GM19455 (cell line): Measurements from ENCODE around the gene C16orf89.
A peak's percentile ranks its signal among the peaks of the same experiment; 100 is the strongest.
"Not testable (repeated sequence)": the region's sequence is repeated elsewhere in the genome, so short reads cannot be mapped to it uniquely, and the experiment has no call there.

Source experiments
- ATAC-seq: cut with Tn5 transposase; IDR thresholded peaks from one replicate; pipeline ENCODE4 v1.9.1; 2021; ENCODE audit not compliant: unreplicated experiment

C16orf89 gene

GRCh38 chr16:5084802-5085201, 19.0 kb upstream of the C16orf89 start:
- not testable (repeated sequence) for ATAC-seq

- not testable (repeated sequence) for ATAC-seq
Measured at GRCh38 chr16:5084099-5084731, 18.5 kb upstream of the C16orf89 start.

- ATAC-seq, result not testable (repeated sequence)
Measured at GRCh38 chr16:5083646-5084045, 17.9 kb upstream of the C16orf89 start.

GRCh38 chr16:5080996-5081395, 15.2 kb upstream of the C16orf89 start:
- ATAC-seq, result not testable (repeated sequence)

- ATAC-seq, result not testable (repeated sequence)
Measured at GRCh38 chr16:5080461-5080860, 14.7 kb upstream of the C16orf89 start.

GRCh38 chr16:5078626-5079025, 12.9 kb upstream of the C16orf89 start:
- no peak for ATAC-seq

GRCh38 chr16:5077304-5077703, 11.5 kb upstream of the C16orf89 start:
- no peak for ATAC-seq

GRCh38 chr16:5075637-5076036, 9.9 kb upstream of the C16orf89 start:
- no peak for ATAC-seq

GRCh38 chr16:5073771-5074170, 8.0 kb upstream of the C16orf89 start:
- ATAC-seq, result not testable (repeated sequence)

GRCh38 chr16:5073279-5073629, 7.5 kb upstream of the C16orf89 start:
- ATAC-seq, result no peak

- ATAC-seq, result no peak
Measured at GRCh38 chr16:5072334-5073278, 6.8 kb upstream of the C16orf89 start.

GRCh38 chr16:5071681-5072333, 6.1 kb upstream of the C16orf89 start, which contains the start of gene ALG1:
Gene ALG1 (plus strand): TSS chr16:5071843. CDS start chr16:5071850, 7 bp downstream.
- ATAC-seq, result peak; percentile 82

- ATAC-seq, result no peak
Measured at GRCh38 chr16:5071341-5071680, 5.6 kb upstream of the C16orf89 start.

- no peak for ATAC-seq
Measured at GRCh38 chr16:5070431-5071186, 4.9 kb upstream of the C16orf89 start.

GRCh38 chr16:5069854-5070253, 4.1 kb upstream of the C16orf89 start:
- no peak for ATAC-seq

- ATAC-seq, result no peak
Measured at GRCh38 chr16:5069048-5069447, 3.3 kb upstream of the C16orf89 start.

- ATAC-seq, result no peak
Measured at GRCh38 chr16:5066511-5066910, 755 bp upstream of the C16orf89 start.

GRCh38 chr16:5065326-5065725, 430 bp downstream of the C16orf89 start:
- ATAC-seq, result no peak

- no peak for ATAC-seq
Measured at GRCh38 chr16:5064915-5065314, 841 bp downstream of the C16orf89 start.

GRCh38 chr16:5062790-5063765, 2.7 kb downstream of the C16orf89 start:
- ATAC-seq, result no peak
